Erythroblast (primary cell): ENCODE results near the gene TMEM169.

Experiments
- GATA1 ChIP-seq: IDR thresholded peaks from 2 replicates; pipeline ENCODE4 v1.6.1; 2011; ENCODE audit warnings: low read depth, mild to moderate bottlenecking, control low read depth, low read length, moderate library complexity
- POLR2A ChIP-seq: IDR thresholded peaks from 2 replicates; pipeline ENCODE4 v1.6.1; 2011; ENCODE audit warnings: mild to moderate bottlenecking, low read length

DNA sequence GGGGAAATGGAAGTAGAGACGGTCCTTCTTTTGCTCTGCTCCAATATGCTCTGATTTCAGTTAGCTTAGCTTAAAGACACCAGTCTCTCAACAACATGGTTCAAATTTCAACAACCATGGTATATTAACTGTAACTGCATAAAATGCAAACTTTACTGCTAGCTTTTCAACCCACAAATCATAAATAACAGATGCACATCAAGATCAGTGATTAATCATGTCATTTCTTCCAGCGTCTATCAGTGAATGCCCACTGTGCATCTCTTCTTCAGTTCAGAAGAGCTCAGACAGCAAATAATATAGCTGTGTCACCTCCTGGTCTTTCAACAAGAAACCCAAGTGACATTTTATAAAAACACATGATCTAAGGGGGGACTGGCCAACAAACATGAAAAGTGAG lies 12.7 kb upstream of the TMEM169 start:
- TF ChIP-seq POLR2A (no peak), GATA1 (no peak)
